Endometrium (tissue), 2 donors: ENCODE results near the gene SORCS2.

Experiments
- FAIRE-seq: peaks from 2 replicates; lab custom pipeline; 2012; peaks lifted over from hg19 to GRCh38; lab: Jason Lieb, UNC
- donor health status: control.
- donor health status: control.

Gene SORCS2

GRCh38 chr4:7244751-7245320 is 52.5 kb downstream of the SORCS2 start:
- FAIRE-seq: no peak

- FAIRE-seq: no peak
Observed at GRCh38 chr4:7247521-7247920, 55.2 kb downstream of the SORCS2 start.

GRCh38 chr4:7247946-7248345 is 55.6 kb downstream of the SORCS2 start:
- FAIRE-seq: no peak

- FAIRE-seq: no peak
Observed at GRCh38 chr4:7248857-7249256, 56.5 kb downstream of the SORCS2 start.

GRCh38 chr4:7251321-7251720 is 59.0 kb downstream of the SORCS2 start:
- no peak for FAIRE-seq

- FAIRE-seq: no peak
Observed at GRCh38 chr4:7252051-7252450, 59.7 kb downstream of the SORCS2 start.

GRCh38 chr4:7252510-7253340 is 60.4 kb downstream of the SORCS2 start:
- FAIRE-seq: no peak

- no peak for FAIRE-seq
Observed at GRCh38 chr4:7253341-7253700, 61.0 kb downstream of the SORCS2 start.

- FAIRE-seq: no peak
Observed at GRCh38 chr4:7253837-7254236, 61.5 kb downstream of the SORCS2 start.

- no peak for FAIRE-seq
Observed at GRCh38 chr4:7254736-7255487, 62.6 kb downstream of the SORCS2 start.

GRCh38 chr4:7255488-7255881 is 63.1 kb downstream of the SORCS2 start:
- no peak for FAIRE-seq

- no peak for FAIRE-seq
Observed at GRCh38 chr4:7255996-7256395, 63.7 kb downstream of the SORCS2 start.

GRCh38 chr4:7256984-7257810 is 64.9 kb downstream of the SORCS2 start:
- FAIRE-seq: no peak

GRCh38 chr4:7259039-7259438 is 66.7 kb downstream of the SORCS2 start:
- FAIRE-seq: no peak

GRCh38 chr4:7260569-7260968 is 68.2 kb downstream of the SORCS2 start:
- no peak for FAIRE-seq

- FAIRE-seq: no peak
Observed at GRCh38 chr4:7261087-7261486, 68.7 kb downstream of the SORCS2 start.

GRCh38 chr4:7261536-7261935 is 69.2 kb downstream of the SORCS2 start:
- no peak for FAIRE-seq

- no peak for FAIRE-seq
Observed at GRCh38 chr4:7262134-7262533, 69.8 kb downstream of the SORCS2 start.

GRCh38 chr4:7263166-7263565 is 70.8 kb downstream of the SORCS2 start:
- FAIRE-seq: no peak

- no peak for FAIRE-seq
Observed at GRCh38 chr4:7264694-7265093, 72.4 kb downstream of the SORCS2 start.

- FAIRE-seq: no peak
Observed at GRCh38 chr4:7266525-7267292, 74.4 kb downstream of the SORCS2 start.

- FAIRE-seq: no peak
Observed at GRCh38 chr4:7267829-7268228, 75.5 kb downstream of the SORCS2 start.
